ACC112 (cell line): Measurements from ENCODE around the gene ATG5.

Experiments
- H2AFZ ChIP-seq: fragments of 200-600 bp; sonication (generic); one replicate; pipeline ENCODE4 v1.6.0; 2017; ENCODE audit warnings: antibody characterized with exemption, low read length; ENCODE audit not compliant: unreplicated experiment
- H3K27ac ChIP-seq: fragments of 200-600 bp; sonication (generic); 2 replicates; pipeline ENCODE4 v1.5.1; 2014; ENCODE audit warnings: low read depth, mild to moderate bottlenecking, antibody characterized with exemption, low read length, moderate library complexity
- H3K27me3 ChIP-seq: fragments of 200-600 bp; sonication (generic); 2 replicates; pipeline ENCODE4 v1.6.1; 2014; ENCODE audit warnings: mild to moderate bottlenecking, antibody characterized with exemption, low read length, moderate library complexity, mixed read lengths; ENCODE audit not compliant: insufficient read depth
- H3K36me3 ChIP-seq: fragments of 200-600 bp; sonication (generic); 2 replicates; pipeline ENCODE4 v1.6.1; 2016; ENCODE audit warnings: mild to moderate bottlenecking, antibody characterized with exemption, low read length, moderate library complexity, mixed read lengths; ENCODE audit not compliant: insufficient read depth
- H3K4me1 ChIP-seq: fragments of 200-600 bp; sonication (generic); one replicate; pipeline ENCODE4 v1.6.1; 2016; ENCODE audit warnings: low read length, mixed read lengths; ENCODE audit not compliant: insufficient read depth, unreplicated experiment, control insufficient read depth
- H3K4me3 ChIP-seq: fragments of 200-600 bp; sonication (generic); 2 replicates; pipeline ENCODE4 v1.5.1; 2014; ENCODE audit warnings: mild to moderate bottlenecking, low read depth, low read length
- H3K79me2 ChIP-seq: fragments of 200-600 bp; sonication (generic); one replicate; pipeline ENCODE4 v1.6.0; 2016; ENCODE audit warnings: low read length; ENCODE audit not compliant: control insufficient read depth, unreplicated experiment, insufficient read depth

The ATG5 gene

GRCh38 chr6:106167096-106167814, 158.3 kb downstream of the ATG5 start:
- no peak overlapping the region for H3K27ac ChIP-seq
- no peaks in the 10 kb centered on the region for H3K36me3 ChIP-seq
- no peak overlapping the region for H3K4me3 ChIP-seq
- peaks cover 27% of the 10 kb centered on the region for H3K4me1 ChIP-seq
- H2AFZ ChIP-seq = no peak overlapping the region
- no peaks in the 10 kb centered on the region for H3K79me2 ChIP-seq
- no peaks in the 10 kb centered on the region for H3K27me3 ChIP-seq

GRCh38 chr6:106165885-106166485, 159.6 kb downstream of the ATG5 start:
- Histone ChIP-seq H3K27me3 (no peaks in the 10 kb centered on the region), H3K79me2 (no peaks in the 10 kb centered on the region), H2AFZ (no peak overlapping the region), H3K4me1 (peaks cover 27% of the 10 kb centered on the region), H3K27ac (no peak overlapping the region), H3K4me3 (no peak overlapping the region), H3K36me3 (no peaks in the 10 kb centered on the region)

DNA sequence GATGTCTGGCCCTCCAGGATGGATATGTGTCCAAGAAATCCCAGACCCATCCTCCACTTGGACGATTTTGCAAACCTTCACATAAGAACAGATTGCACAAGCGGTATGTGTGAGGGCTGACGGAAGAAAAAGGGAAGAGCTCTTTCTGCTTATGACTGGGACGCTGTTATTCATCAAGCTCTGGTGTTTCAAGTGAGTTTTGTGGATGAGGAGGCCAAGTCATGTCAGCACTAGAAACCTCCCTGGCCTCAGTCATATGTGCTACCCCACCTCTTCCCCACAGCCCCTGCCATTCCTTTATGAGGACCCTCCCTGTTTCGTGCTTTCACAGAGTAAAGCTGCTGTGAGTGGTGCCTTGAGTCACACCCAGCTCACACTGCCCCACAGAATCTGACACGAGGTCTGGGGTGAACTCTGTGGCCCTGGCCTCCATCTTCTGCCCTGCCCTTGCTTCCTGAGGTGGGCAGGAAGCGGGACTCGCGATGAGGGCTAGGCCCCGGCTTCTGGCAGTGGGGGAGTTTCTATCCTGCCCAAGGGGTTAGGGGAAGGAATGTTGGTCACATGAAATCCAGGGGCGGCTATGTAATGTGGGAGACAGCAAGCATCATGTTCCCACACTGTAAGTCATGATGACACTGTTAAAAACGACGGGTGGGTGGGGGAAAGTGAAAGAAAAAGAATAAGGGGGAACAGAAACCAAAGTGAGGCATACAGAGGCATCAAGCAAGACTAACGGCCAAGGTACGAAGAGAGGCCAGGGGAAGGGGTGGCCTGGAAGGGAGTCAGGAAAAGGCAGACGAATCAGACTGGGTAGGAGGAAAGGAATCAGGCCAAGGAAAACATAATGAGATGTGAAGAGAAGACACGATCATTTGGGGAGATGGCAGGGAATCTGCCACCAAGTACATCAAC, 161.3 kb downstream of the ATG5 start:
- Histone ChIP-seq H2AFZ (peak overlapping the region; percentile 93), H3K4me3 (peak overlapping the region; percentile 33), H3K27me3 (no peaks in the 10 kb centered on the region), H3K36me3 (no peaks in the 10 kb centered on the region), H3K27ac (peak overlapping the region; percentile 94), H3K4me1 (peaks cover 38% of the 10 kb centered on the region), H3K79me2 (no peaks in the 10 kb centered on the region)

DNA sequence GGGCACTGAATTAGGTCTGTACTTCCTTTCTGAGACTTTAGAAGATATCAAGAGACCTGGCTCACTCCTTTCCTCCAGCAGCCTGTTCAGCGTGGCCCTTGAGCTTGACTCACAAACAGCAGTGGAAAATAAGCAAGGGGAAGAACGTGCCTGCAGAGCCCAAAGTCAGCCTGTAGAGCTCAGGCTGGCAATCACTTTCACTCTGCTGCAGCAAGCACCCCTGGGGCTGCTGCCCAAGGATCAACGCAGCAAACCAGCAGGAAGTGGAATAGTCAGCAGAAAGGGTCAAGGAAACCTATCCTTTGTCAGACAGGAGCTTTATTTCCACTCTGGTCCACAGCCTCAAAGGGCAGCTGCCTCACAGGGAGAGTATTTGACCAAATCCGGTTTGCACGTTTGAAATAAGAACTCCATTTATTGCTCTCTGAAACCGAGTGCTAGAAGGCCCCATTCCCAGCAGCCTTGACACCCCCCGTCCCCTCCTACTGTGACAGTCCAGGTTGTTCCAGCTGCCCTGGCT, 162.1 kb downstream of the ATG5 start:
- H3K27me3 ChIP-seq = no peaks in the 10 kb centered on the region
- peak overlapping the region; percentile 93 for H2AFZ ChIP-seq
- H3K79me2 ChIP-seq = no peaks in the 10 kb centered on the region
- peak overlapping the region; percentile 33 for H3K4me3 ChIP-seq
- H3K27ac ChIP-seq = peak overlapping the region; percentile 94
- H3K4me1 ChIP-seq = peaks cover 45% of the 10 kb centered on the region
- no peaks in the 10 kb centered on the region for H3K36me3 ChIP-seq

DNA sequence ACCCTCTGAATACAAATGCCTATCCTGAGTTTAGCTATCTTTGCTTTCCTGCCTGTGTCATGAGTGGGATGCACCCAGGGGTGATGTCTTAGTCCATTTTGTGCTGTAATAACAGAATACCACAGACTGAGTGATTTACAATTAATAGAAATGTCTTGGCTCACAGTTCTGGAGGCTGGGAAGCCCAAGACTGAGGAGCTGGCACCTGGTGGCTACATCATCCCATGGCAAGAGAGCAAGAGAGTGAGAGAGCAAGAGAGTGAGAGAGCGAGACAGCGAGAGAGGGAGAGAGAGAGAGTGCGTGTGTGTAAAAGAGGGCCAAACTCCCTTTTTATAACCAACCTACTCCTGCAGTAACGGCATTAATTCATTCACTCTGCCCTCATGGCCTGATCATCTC, 162.6 kb downstream of the ATG5 start:
- Histone ChIP-seq H3K79me2 (no peaks in the 10 kb centered on the region), H3K4me3 (no peak overlapping the region), H2AFZ (peak overlapping the region; percentile 93), H3K27ac (peak overlapping the region; percentile 94), H3K36me3 (no peaks in the 10 kb centered on the region), H3K27me3 (no peaks in the 10 kb centered on the region), H3K4me1 (peaks cover 48% of the 10 kb centered on the region)

DNA sequence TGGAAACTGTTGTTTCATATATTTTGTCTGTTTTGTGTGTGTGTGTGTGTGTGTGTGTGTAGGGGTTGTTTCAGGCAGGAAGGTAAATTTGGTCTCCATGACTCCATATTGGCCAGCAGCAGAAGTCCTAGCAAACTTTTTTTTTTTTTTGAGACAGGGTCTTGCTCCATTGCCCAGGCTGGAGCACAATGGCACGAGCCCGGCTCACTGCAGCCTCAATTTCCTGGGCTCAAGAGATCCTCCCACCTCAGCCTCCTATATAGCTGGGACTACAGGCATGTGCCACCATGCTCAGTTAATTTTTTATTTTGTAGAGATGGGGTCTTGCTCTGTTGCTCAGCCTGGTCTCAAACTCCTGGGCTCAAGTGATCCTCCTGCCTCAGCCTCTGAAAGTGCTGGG, 163.7 kb downstream of the ATG5 start:
- Histone ChIP-seq H3K4me1 (peaks cover 48% of the 10 kb centered on the region), H2AFZ (no peak overlapping the region), H3K36me3 (no peaks in the 10 kb centered on the region), H3K27me3 (no peaks in the 10 kb centered on the region), H3K27ac (no peak overlapping the region), H3K79me2 (no peaks in the 10 kb centered on the region), H3K4me3 (no peak overlapping the region)

GRCh38 chr6:106161311-106161874, 164.2 kb downstream of the ATG5 start:
- H2AFZ ChIP-seq = no peak overlapping the region
- peaks cover 48% of the 10 kb centered on the region for H3K4me1 ChIP-seq
- H3K36me3 ChIP-seq = no peaks in the 10 kb centered on the region
- H3K27ac ChIP-seq = no peak overlapping the region
- no peak overlapping the region for H3K4me3 ChIP-seq
- H3K79me2 ChIP-seq = no peaks in the 10 kb centered on the region
- H3K27me3 ChIP-seq = no peaks in the 10 kb centered on the region

GRCh38 chr6:106160189-106160588, 165.4 kb downstream of the ATG5 start:
- no peak overlapping the region for H3K4me3 ChIP-seq
- H3K4me1 ChIP-seq = peaks cover 48% of the 10 kb centered on the region
- H2AFZ ChIP-seq = no peak overlapping the region
- no peaks in the 10 kb centered on the region for H3K36me3 ChIP-seq
- no peaks in the 10 kb centered on the region for H3K27me3 ChIP-seq
- no peaks in the 10 kb centered on the region for H3K79me2 ChIP-seq
- H3K27ac ChIP-seq = no peak overlapping the region

DNA sequence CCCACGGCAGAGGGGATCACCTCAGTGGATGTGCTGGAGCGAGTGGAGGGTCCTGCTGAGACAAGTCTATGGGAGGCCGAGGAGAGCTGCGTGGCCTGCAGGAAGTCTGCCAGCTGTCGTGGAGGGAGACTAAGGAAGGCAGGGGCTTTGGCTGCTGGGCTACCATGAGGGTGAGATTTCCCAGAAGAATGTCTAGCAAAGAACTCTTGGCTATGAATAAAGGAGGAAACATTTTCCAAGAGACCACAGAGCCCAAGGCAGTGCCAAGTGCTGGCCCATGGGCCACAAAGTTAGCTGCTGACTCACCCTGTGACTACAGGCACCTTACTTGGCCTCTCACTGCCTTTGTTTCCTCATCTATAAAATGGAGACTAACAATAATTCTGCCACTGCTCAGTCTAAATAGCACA, 166.0 kb downstream of the ATG5 start:
- H3K4me3 ChIP-seq = peak overlapping the region; percentile 27; the same call in 1 of the 2 replicates
- peaks cover 44% of the 10 kb centered on the region for H3K4me1 ChIP-seq
- no peaks in the 10 kb centered on the region for H3K27me3 ChIP-seq
- H2AFZ ChIP-seq = peak overlapping the region; percentile 36
- peak overlapping the region; percentile 68 for H3K27ac ChIP-seq
- H3K36me3 ChIP-seq = no peaks in the 10 kb centered on the region
- no peaks in the 10 kb centered on the region for H3K79me2 ChIP-seq

- no peaks in the 10 kb centered on the region for H3K79me2 ChIP-seq
- peak overlapping the region; percentile 27; the same call in 1 of the 2 replicates for H3K4me3 ChIP-seq
- H3K4me1 ChIP-seq = peaks cover 36% of the 10 kb centered on the region
- no peaks in the 10 kb centered on the region for H3K36me3 ChIP-seq
- H2AFZ ChIP-seq = peak overlapping the region; percentile 52
- no peaks in the 10 kb centered on the region for H3K27me3 ChIP-seq
- peak overlapping the region; percentile 68 for H3K27ac ChIP-seq
These were observed 166.7 kb downstream of the ATG5 start for GRCh38 chr6:106158816-106159215.
